Measurements from ENCODE around the gene GIMAP8. TPM values are rescaled to one million over a fixed set of nuclear protein-coding genes. Genes with fewer than 3 reads are reported as not detected.

Gene GIMAP8
- total RNA-seq, result 68.3 and 104 TPM in 2 replicates

DNA sequence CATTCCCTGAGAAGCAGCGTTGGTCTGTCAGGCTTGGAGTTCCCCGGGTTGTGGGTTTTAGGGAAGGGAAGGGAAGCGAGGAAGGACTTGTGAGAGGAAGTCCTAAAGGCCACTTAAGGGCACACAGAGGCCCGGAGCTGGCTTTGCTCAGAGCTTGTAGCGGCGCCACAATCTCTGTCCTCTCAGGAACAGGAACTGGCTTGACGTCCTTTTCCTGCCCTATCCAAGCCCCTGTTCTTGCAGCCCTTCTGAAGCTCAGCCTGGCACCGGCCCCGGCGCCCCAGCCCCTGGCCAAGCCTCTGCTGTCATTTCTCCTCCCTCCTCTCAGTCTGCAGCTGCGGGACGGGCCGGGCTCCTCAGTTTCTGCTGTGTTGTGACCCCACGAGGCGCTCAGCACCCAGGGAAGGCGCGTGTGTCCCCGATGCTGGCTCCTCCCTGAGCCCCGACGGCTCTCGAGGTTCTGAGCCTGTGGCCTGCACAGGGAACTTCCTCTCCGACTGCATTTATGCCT lies at the start of gene GIMAP8:
Gene GIMAP8, plus strand, starts transcription at position 140 of the 511 bp plus-strand sequence. CDS start 16,069 bp downstream, outside the sequence.
- peak; percentile 40 for DNase-seq (ENCODE audit: low read depth, low spot score)

DNA sequence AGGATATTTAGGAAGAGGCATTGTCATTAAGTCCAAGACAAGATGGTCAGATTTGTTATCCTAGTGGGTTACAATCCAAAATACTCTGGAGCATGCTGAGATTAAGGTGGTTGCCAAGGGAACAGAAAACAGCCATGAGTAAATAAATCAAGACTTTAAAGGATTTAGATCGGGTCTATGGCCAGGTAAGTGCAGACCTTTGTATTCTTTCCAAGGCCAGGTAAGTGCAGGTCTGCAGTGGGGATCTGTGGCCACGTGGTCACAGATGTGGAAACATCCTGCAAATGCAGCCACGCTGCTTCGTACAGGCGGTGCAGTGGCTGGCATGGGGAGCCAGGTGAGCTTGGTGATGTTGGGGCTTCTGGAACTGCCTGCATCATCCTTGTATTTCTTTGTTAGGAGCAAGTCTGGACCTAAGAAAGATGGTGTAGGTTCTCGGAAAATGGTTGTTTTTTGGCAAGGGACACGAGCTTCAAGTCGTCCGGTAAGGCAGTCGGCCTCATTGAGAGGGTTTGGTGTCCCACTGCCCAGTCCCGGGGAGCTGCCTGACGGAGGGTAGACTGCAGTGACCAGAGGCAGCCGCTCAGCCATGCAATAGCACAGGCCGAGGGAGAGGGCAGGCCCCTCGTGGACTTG lies 49.5 kb upstream of the GIMAP8 start:
- no peak for DNase-seq (ENCODE audit: low read depth, low spot score)

DNA sequence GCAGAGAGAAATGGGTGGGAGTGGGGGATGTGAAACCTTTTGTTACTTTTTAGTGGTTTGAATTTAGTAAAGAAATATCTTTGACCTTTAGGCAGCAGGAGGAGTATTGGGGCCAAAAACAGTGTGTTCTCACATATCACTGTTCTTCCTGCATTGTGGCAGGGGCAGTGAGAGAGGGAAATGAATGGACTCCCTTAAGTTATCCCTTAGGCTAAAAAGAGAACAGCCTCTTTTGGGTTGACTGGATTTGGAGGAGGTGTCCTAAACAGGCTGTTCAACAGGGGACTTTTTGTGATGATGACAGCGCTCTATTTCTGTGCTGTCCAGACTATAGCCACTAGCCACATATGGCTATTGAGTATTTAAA lies 49.0 kb upstream of the GIMAP8 start:
- DNase-seq (ENCODE audit: low read depth, low spot score), result no peak

DNA sequence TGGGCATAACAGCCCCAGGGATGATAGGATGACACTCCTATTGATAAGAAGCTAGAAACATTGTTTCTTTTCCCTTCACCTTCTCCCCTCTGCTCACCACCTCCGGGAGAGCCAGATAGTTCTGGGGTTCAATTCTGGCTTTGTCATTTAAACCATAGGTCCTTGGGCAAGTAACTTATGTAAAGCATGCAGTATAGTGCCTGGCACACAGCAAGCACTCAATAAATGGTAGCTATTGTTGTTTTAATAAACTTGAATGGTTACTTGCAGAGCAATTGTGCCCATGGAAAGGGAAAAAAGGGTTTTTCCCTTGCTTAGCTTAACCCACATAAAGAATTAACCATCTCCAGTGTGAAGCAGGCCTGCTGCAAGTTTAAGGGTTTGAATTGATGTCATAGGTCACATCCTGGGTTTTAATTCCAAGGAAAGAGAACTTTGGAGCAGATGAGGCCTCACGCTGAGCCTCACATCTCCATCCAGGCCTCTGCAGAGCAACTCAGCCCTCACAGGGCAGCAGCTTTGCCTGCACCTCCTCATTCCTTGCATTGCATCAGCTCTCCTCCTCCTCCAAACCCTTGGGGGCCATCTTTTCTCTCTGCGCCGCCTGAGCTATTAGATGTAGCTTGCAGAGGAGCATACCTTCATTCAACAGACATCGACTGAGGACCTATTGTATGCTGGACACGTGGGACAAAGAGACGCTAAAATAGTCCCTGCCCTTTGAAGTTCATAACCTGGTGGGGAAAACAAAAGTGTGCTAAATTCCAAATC lies 48.4 kb upstream of the GIMAP8 start:
- DNase-seq (ENCODE audit: low read depth, low spot score), result no peak

DNA sequence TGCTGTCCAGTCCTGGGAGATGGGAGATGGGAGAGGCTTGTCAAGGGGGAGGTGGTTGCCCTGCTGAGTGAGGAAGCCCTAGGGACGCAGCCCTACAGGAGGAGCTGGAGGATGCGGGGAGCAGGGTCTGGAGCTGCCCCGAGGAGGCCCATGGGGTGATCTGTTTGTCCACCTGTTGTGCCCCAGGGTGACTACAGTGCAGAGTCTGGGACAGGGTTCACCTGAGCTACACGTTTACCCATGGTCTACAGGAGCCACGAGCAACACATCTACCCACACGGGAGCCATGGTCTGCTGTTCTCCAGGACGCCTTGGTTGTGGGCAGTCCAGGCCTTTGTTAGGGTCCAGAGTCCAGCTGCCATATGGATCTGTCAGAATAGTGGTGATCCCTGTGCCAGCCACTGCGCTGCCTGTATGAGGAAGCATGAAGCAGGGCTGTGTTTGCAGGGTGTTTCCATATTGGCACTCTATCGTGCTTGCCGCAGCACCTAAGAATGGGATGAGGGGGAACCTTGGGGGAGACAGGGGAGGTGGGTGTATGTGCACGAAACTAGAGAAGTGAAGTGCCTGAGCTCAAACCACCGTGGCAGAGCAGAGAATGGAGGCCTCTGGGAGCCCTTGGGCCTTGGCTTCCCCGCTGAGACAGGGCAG lies 47.6 kb upstream of the GIMAP8 start:
- DNase-seq (ENCODE audit: low read depth, low spot score), result no peak

DNA sequence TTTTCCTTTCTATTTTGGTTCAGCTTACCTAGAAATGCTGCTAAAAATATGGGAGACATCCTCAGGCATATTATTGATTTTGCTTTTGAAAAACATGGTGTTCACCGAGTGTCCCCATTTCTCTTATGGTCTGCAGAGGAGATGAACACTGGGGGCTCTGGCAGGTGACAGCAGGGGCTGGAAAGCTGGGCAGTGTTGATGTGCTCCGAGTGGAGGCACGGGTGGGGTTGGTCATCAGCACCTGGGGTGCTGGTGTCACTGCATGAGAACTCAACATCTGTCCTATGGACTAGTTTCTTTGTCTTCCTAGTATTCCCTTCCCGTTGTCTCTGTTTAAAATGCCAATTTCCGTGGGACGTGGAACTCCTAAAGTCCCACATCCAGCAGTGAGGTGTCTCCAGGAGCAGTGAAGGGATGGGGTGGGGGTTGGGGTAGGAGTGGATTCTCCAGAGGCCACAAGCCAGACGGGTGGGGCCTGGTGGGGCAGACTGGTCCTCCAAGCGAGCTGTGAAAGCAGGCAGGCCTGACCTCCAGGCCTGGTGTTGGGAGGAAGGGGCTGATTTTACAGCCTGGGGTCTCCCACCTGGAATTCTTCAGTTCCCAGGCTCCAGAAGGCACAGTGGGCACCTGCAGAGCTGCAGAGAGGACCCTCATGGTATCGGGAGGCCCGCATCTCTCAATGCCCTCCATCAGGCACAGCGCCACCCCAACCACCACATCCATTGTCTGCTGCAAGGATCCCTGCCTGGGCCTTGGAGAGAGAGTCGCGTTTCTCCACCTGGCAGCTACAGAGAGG lies 46.9 kb upstream of the GIMAP8 start:
- DNase-seq (ENCODE audit: low read depth, low spot score), result no peak

DNA sequence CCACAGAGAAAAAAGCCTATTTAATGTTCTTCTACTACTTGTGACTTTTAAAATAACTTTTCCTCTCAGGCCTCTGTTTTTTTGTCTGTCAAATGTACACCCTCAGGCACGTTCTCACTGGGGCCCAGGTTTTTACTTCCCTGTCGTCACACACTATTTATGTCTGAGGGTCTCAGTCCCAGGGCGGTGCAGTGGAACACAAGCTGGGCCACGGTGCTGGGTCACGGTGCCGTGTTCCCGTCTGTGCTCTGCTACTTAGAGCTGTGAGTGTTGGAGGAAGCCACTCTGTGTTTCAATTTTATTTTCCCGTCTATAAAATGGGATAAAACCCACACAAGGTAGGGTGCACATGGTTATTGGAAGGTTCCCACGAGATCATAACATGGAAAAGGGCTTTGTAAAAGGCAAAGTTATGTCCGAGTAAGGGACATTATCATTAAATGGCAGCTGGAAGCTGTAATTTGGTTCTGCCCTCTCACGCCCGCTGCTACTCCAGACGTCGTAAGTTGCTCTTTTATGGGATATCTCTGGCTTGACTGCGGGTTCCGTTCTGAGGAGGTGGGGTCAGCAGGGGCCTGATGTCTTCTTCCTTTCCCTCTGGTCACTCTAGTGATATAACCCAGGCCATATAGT lies 46.1 kb upstream of the GIMAP8 start:
- no peak for DNase-seq (ENCODE audit: low read depth, low spot score)

DNA sequence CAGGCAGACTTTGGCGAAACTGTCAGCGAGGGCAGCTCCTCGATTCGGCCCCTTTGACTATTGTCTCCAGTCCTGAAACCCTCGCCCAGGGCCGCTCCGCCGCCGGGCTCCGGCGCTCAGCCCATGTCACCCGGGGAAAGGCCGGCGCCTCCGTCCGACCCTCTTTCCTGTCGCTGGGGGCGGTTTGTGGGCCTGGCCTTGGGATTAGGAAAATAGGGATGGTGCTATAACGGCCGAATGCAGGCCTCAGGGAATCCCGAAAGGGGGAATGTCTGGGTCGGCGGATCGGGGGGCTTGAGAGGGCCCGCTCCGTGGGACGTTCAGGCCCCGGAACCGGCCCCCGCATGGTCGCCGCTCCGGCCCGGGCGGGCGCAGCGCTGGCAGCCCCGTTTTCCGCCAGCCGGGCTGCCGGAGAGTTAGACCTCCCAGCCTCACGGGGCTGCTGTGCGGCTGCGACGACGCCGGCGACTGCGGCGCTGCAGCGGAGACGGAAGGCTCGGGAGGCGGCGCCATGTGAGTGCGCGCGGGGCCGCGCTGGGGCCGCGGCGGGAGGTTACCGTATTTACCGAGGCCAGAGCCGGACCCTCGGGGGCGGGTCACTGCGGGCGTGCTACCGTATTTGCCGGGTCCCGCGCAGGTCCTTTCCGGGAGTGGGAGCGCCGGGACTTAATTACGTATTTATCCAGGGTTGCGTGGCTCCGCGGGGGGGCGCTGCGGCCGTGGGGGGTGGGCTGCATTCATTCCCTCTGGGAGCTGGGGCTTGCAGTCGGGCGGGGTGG lies 45.4 kb upstream of the GIMAP8 start:
- DNase-seq (ENCODE audit: low read depth, low spot score), result peak; percentile 72

DNA sequence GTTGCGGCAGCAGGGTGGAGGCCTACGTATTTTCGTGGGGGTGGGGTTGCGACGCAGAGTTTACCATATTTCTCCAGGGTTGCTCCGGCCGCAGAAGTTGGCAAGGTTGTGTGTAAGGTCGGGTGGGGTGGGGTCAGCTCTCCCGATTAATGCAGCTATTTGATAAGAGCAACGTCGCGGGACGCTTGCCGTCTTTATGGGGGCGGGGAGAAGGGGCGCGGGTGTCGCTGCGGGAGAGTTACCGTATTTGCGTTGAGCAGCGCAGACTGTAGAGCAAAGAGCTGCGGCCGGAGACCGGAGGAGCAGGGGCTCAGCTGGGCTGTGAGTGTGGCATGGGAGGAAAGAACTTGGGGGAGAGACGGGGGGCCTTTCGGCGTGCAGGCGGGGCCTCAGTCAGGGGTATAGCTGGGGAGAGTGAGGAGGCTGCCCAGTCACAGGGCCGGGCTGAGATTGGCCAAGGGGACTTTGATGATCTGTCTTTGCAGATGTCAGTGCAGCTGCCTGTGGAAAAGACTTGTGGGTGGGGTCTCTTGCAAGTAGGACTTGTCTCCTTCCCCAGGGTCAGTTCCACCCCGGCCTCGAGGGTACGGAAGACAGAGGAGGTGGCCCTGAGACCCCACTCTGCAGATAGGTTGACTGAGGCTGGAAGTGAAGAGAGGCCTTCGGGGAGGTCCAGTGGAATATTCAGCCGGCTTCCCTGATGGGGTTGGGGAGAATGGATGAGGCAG lies 44.7 kb upstream of the GIMAP8 start:
- no peak for DNase-seq (ENCODE audit: low read depth, low spot score)

DNA sequence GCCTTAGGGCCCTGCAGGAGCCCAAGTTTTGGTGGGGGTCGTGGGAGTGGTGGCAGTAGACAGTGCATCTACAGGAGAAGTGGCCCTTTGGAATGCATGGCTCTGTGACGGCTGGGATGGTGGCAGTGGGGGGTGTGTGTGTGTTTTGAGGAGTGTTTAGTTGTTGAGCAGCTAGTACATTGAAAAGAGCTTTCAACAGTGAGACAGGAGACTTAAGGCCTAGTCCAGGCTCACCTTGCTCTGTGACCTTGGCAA lies 44.2 kb upstream of the GIMAP8 start:
- no peak for DNase-seq (ENCODE audit: low read depth, low spot score)

DNA sequence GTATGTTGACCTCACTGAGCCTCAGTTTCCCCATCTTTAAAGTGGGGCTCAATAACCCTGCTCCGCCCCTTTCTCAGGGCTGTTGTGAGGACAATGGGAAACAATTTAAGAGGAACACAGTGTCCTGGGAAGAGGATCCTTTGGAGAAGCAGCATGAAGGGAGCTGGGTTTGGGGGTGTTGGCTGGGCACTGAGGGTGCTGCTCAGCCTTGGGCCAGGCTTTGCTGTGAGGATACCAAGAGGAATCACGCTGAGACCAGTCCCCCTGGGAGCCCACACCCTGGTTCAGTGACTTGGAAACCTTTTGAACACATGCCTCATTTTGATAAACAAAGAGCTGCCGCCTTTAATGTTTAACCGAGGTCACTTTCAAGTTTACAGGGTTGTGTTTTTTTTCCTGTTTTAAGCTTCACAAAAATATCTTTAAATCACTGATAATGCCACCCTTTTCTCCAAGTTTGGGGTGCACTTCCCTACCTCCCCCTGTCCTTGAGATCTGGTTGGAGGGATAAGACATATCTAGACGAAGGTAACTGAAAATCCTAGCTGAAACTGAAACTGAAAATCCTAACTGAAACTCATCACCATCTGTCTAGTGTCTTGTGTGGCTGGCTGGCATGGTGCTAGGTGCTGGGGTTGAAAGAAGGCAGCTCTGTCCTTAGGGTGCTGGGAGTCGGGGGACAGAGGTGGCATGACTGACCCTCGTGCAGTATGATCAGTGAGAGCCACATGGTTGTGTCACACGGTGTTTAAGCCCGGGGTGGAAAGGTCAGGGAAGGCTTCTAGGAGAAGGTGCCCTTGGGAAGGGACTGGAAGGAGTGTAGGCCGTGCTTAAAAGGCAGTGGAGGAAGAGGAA lies 43.6 kb upstream of the GIMAP8 start:
- DNase-seq (ENCODE audit: low read depth, low spot score), result no peak

DNA sequence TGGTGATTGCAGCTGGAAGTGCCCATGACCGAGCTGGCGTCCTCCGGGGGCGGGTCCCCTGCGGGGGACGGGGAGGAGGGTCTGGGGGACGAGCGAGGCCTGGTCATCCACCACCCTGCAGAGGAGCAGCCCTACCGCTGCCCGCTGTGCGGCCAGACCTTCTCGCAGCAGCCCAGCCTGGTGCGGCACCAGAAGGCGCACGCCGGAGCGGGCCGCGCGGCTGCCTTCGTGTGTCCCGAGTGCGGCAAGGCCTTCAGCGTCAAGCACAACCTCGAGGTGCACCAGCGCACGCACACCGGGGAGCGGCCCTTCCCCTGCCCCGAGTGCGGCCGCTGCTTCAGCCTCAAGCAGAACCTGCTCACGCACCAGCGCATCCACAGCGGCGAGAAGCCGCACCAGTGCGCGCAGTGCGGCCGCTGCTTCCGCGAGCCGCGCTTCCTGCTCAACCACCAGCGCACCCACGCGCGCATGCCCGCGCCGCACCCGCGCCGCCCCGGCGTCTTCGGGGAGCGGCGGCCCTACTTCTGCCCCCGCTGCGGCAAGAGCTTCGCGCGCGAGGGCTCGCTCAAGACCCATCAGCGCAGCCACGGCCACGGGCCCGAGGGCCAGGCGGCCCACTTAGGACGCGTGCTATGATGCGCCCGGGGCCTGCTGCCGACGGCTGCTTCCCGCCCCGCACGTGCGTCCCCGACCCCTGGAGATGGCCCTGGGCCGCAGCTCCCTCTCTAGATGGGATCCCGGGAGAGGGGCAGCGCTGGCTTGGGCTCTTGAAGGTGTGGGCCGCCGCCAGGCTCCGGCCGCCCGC lies 42.6 kb upstream of the GIMAP8 start:
- no peak for DNase-seq (ENCODE audit: low read depth, low spot score)

DNA sequence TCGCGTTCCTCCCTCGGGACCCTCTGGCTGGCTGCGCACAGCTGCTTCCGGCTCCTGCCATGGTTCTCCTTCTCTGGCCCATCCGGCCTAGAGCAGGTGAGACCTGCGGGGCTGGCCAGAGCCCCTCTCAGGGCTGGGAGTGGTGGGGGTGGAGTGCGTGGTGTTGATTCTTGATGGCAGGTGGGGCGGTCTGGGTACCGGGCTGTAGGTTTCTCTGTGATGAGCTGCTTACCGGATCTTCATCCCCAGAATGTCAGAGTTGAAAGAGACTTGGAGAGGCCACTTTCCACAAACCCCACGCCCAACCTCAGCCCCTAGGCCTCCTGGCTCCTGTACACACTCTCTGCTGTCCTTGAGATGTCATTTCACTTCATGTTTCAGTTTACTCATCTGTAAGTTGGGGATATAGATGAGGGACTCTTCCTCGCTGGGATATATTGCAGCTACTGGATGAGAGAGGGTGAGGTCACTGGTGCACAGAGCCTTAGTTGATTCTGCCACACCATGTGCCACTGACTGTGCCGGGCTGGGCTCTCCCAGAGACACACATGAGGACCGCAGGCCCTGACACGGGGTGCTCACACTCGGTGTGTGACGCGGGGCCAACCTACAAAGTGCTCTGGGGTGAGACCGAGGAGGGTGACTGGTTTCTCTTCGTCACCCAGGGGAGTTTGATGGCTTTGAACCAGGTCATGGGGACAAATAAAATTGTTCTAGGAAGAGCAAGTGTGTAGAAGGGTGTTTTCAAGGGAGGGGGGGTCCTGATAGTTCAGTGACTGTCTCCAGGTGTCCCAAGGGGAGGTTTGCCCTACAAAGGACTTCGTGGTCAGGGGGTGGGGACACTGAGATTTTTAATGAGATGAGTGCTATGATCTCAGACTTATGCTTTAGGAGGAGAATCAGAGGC lies 41.8 kb upstream of the GIMAP8 start:
- no peak for DNase-seq (ENCODE audit: low read depth, low spot score)

DNA sequence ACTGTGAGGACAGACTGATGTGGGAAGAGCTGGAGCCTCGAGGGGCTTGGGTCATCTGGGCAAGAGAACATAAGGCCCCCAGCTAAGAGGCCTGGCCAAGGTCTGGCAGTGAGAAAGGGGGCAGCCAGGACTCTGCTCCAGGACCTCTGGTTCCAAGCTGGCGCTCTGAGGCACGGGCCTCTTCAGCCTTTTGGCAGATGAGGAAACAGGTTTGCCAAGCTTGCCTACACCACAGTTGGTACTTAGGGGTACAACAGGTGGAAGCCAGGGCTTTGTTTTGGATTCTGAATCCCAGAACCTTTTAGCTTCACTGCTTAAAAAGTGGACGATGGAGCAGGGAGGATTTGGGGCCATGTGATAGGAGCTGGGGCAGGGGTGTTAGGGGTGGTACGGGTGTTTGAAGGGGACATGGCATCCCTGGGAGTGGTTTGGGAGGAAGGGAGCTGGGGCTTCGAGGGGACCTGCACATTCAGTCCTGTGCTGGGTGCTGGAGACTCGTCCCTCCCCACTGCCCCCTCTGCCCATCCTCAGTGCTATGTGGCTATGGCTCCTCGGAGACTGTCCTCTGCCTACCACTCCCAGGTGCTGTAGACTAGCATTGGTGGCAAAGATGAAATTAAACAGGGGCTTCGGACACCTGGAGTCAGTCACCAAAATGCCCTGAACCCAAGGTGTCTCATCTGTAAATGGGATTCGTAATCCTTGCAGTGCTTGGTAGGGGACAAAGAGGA lies 41.0 kb upstream of the GIMAP8 start:
- DNase-seq (ENCODE audit: low read depth, low spot score), result no peak

DNA sequence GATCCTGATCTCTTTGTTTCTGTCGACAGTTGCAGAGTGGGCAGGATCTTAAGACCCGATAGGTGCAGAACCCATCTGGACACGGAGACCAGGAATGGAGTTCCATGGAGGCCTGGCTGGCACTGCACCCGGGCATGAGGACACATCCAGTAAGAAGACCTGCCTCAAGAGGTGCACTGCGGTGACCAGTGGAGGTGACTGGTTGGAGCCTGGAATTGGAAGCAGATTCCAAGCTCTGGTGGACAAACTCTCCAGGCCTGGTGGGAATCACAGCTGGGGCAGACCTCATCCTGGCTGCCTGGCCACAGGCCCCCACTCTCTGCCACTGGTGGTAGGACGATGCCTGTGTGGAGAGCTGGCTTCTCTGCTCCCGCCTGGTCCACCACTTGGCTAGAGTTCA lies 40.3 kb upstream of the GIMAP8 start:
- no peak for DNase-seq (ENCODE audit: low read depth, low spot score)

DNA sequence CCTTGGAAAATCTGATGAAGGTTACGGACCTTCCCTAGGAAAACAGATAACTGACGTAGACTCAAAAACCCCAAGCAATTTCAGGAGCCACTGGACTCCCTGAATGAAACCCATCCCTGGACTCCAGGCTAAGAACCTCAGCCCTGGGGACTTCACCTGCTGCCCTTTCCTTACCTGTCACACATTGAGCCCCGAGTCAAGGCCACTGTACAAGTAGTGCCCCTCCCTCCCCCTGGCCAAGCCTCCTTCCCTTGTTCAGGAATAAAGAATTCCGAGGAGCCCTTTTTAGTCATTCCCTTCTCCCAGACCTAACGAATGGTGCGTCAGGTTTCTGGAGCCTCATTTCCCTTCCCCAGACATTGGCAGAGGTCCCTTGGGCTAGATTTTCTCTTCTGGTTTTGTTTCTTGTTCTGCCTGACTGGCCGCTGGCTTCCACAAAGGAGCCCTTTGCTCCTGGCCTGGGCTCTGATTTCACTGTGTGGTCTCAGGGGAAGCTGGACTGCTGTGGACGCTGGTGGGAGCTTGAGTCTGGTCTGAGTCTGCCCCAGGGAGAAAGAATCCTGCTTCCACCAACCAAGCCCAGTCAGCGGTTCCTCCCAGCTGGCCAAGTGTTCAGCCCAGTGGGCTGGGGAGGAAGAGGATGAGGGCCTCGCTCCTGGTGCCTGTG lies 39.6 kb upstream of the GIMAP8 start:
- DNase-seq (ENCODE audit: low read depth, low spot score), result no peak
